SK-N-SH treated with all-trans-retinoic acid at 6 μM for 48 hours (cell line): ENCODE data around the gene CAMK2A.

Experiments
- ARNTL ChIP-seq: fragments of 450-650 bp; formaldehyde crosslinking; IDR thresholded peaks from 2 replicates; pipeline ENCODE4 v1.5.0; 2020; ENCODE audit warnings: low read depth, mild to moderate bottlenecking, moderate library complexity, borderline replicate concordance
- CREB5 ChIP-seq: fragments of 250-450 bp; sonication (Bioruptor Pico); IDR thresholded peaks from 2 replicates; pipeline ENCODE4 v1.5.1; 2020; ENCODE audit warnings: low read depth, mild to moderate bottlenecking, moderate library complexity
- ESRRG ChIP-seq: fragments of 250-450 bp; sonication (Bioruptor Pico); IDR thresholded peaks from 2 replicates; pipeline ENCODE4 v1.6.1; 2021; ENCODE audit warnings: mild to moderate bottlenecking
- OSR1 ChIP-seq: fragments of 250-450 bp; sonication (Bioruptor Pico); IDR thresholded peaks from 2 replicates; pipeline ENCODE4 v1.8.0; 2022; ENCODE audit warnings: moderate library complexity, mild to moderate bottlenecking, inconsistent platforms
- RARB ChIP-seq: fragments of 250-450 bp; sonication (Bioruptor Pico); IDR thresholded peaks from 2 replicates; pipeline ENCODE4 v1.8.0; 2021; ENCODE audit warnings: mild to moderate bottlenecking, moderate library complexity
- ZC3H10 ChIP-seq: fragments of 250-450 bp; sonication (Bioruptor Pico); IDR thresholded peaks from 2 replicates; pipeline ENCODE4 v1.5.1; 2021; ENCODE audit warnings: mild to moderate bottlenecking, moderate library complexity
- TF ChIP-seq, protein P1 (sequence below): fragments of 250-450 bp; sonication (Bioruptor Pico); IDR thresholded peaks from 2 replicates; pipeline ENCODE4 v1.8.0; 2020; ENCODE audit warnings: mild to moderate bottlenecking, moderate library complexity, borderline replicate concordance
- TF ChIP-seq, protein P2 (sequence below): fragments of 250-450 bp; sonication (Bioruptor Pico); IDR thresholded peaks from 2 replicates; pipeline ENCODE4 v1.5.0; 2020; ENCODE audit warnings: mild to moderate bottlenecking, moderate library complexity
- TF ChIP-seq, protein P3 (sequence below): fragments of 250-450 bp; sonication (Bioruptor Pico); IDR thresholded peaks from 2 replicates; pipeline ENCODE4 v1.8.0; 2021; ENCODE audit warnings: low read depth, mild to moderate bottlenecking, moderate library complexity, borderline replicate concordance
- TF ChIP-seq, protein P4 (sequence below): fragments of 250-450 bp; sonication (Bioruptor Pico); IDR thresholded peaks from 2 replicates; pipeline ENCODE4 v1.5.1; 2021; ENCODE audit warnings: mild to moderate bottlenecking, moderate library complexity

- TF ChIP-seq, protein P1, sequence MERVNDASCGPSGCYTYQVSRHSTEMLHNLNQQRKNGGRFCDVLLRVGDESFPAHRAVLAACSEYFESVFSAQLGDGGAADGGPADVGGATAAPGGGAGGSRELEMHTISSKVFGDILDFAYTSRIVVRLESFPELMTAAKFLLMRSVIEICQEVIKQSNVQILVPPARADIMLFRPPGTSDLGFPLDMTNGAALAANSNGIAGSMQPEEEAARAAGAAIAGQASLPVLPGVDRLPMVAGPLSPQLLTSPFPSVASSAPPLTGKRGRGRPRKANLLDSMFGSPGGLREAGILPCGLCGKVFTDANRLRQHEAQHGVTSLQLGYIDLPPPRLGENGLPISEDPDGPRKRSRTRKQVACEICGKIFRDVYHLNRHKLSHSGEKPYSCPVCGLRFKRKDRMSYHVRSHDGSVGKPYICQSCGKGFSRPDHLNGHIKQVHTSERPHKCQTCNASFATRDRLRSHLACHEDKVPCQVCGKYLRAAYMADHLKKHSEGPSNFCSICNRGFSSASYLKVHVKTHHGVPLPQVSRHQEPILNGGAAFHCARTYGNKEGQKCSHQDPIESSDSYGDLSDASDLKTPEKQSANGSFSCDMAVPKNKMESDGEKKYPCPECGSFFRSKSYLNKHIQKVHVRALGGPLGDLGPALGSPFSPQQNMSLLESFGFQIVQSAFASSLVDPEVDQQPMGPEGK (CRISPR knock-in tag) = no peak
- TF ChIP-seq CREB5 (CRISPR knock-in tag) = no peak
- TF ChIP-seq, protein P2, sequence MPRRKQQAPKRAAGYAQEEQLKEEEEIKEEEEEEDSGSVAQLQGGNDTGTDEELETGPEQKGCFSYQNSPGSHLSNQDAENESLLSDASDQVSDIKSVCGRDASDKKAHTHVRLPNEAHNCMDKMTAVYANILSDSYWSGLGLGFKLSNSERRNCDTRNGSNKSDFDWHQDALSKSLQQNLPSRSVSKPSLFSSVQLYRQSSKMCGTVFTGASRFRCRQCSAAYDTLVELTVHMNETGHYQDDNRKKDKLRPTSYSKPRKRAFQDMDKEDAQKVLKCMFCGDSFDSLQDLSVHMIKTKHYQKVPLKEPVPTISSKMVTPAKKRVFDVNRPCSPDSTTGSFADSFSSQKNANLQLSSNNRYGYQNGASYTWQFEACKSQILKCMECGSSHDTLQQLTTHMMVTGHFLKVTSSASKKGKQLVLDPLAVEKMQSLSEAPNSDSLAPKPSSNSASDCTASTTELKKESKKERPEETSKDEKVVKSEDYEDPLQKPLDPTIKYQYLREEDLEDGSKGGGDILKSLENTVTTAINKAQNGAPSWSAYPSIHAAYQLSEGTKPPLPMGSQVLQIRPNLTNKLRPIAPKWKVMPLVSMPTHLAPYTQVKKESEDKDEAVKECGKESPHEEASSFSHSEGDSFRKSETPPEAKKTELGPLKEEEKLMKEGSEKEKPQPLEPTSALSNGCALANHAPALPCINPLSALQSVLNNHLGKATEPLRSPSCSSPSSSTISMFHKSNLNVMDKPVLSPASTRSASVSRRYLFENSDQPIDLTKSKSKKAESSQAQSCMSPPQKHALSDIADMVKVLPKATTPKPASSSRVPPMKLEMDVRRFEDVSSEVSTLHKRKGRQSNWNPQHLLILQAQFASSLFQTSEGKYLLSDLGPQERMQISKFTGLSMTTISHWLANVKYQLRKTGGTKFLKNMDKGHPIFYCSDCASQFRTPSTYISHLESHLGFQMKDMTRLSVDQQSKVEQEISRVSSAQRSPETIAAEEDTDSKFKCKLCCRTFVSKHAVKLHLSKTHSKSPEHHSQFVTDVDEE (CRISPR knock-in tag) = no peak
- no peak for TF ChIP-seq ARNTL (CRISPR knock-in tag)
- no peak for TF ChIP-seq OSR1
- no peak for TF ChIP-seq ZC3H10 (CRISPR knock-in tag)
- TF ChIP-seq, protein P3, sequence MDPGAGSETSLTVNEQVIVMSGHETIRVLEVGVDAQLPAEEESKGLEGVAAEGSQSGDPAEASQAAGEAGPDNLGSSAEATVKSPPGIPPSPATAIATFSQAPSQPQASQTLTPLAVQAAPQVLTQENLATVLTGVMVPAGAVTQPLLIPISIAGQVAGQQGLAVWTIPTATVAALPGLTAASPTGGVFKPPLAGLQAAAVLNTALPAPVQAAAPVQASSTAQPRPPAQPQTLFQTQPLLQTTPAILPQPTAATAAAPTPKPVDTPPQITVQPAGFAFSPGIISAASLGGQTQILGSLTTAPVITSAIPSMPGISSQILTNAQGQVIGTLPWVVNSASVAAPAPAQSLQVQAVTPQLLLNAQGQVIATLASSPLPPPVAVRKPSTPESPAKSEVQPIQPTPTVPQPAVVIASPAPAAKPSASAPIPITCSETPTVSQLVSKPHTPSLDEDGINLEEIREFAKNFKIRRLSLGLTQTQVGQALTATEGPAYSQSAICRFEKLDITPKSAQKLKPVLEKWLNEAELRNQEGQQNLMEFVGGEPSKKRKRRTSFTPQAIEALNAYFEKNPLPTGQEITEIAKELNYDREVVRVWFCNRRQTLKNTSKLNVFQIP = no peak
- no peak for TF ChIP-seq ESRRG (CRISPR knock-in tag)
- no peak for TF ChIP-seq RARB (CRISPR knock-in tag)
- TF ChIP-seq, protein P4, sequence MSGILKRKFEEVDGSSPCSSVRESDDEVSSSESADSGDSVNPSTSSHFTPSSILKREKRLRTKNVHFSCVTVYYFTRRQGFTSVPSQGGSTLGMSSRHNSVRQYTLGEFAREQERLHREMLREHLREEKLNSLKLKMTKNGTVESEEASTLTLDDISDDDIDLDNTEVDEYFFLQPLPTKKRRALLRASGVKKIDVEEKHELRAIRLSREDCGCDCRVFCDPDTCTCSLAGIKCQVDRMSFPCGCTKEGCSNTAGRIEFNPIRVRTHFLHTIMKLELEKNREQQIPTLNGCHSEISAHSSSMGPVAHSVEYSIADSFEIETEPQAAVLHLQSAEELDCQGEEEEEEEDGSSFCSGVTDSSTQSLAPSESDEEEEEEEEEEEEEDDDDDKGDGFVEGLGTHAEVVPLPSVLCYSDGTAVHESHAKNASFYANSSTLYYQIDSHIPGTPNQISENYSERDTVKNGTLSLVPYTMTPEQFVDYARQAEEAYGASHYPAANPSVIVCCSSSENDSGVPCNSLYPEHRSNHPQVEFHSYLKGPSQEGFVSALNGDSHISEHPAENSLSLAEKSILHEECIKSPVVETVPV = no peak
Measured at GRCh38 chr5:150254774-150255173, 34.8 kb downstream of the CAMK2A start.
